Nasal cavity respiratory epithelium epithelial cell of viscerocranial mucosa (primary cell): ENCODE measurements around the gene COX7B. TPM values are rescaled to one million over a fixed set of nuclear protein-coding genes. Genes with fewer than 3 reads are reported as not detected.

Source experiments
- total RNA-seq: library from RNA; depleted of rRNA; stranded (reverse); fragments of >200 nt; gene quantifications from 2 replicates; pipeline ENCODE4 v1.2.3, GENCODE V29; 2014

The COX7B gene, protein sequence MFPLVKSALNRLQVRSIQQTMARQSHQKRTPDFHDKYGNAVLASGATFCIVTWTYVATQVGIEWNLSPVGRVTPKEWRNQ
- total RNA-seq = 176 and 261 TPM in 2 replicates

DNA sequence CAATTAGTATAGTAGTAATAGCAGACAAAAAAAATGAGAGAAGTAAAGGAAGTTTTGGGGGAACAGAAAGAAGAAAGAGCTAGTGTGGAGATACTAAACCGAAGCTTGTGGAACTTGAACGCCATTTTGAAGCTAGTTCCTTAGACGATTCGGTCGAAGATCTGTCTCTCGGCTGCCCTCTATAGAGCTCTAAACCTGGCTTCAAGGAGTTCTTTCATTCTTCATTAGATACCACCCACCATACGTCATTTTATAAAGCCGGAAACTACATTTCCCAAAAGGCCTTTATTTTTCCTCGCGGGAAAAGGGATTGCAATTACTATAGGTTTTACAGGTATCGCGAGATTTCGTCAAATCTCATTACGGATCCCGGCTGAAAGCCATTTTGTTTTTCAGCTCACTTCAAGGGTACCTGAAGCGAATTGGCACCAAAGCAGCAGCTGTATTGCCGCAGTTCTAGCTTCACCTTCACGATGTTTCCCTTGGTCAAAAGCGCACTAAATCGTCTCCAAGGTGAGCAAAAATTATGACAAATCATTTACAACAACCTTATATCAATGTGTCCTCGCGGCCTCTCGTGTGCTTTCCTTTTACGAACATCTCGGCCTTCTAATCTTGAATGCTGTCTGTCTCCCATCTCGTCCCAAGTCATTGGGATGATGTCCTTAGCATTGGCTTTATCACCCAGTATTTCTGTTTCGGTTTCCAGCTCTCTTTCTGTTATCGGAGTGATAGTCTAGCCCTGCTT is at the start of gene COX7B:
COX7B (plus strand) TSS at position 388 of the 748 bp plus-strand sequence; CDS start at position 474, 86 bp downstream.

DNA sequence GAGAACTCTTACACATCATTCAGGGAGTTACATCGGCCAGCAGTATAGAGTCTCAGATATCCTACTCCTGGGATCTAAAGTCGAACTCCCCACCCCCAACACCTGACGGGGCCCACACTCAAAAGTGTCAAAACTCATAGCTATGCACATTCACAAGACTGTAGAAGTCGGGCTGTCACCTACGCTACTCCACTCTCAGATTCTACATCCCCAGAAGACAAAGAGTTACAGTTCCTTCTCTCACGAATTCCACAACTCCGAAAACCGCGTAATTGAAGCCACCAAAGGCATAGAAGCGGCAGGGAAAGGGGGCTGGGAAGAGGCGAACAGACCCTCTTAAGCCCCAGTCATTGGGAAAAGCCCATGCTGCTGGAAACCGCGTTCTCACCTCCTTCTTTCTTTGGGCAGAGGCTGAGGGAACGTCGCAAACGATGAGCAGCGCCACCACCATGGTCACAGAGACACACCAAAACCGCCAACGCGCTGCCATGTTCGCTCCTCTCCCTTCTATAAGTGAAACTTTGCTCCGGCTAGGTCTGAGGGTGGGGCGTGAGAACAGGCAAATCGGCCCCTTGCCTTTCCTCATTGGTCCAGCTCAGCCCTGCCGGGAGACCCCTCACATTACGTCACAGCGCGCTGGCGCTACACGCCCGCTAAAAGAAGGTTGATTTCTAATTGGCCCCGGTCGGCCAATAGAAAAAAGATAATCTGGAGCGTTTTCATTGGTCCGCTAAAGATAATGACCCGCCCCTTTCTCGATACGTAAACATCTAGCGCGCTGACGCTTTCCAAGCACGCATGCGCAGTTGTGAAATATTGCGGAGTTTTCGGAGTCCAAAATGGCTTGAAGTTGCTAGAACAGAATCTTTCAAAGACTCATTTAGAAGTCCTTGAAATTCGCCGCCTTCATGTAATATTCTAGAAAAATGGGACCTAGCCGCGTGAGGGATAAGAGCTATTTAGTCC is 4.1 kb upstream of the COX7B start, which contains the start of gene MAGT1:
MAGT1 (minus strand) TSS at position 515 of the 966 bp plus-strand sequence; CDS start at position 490, 25 bp downstream.

DNA sequence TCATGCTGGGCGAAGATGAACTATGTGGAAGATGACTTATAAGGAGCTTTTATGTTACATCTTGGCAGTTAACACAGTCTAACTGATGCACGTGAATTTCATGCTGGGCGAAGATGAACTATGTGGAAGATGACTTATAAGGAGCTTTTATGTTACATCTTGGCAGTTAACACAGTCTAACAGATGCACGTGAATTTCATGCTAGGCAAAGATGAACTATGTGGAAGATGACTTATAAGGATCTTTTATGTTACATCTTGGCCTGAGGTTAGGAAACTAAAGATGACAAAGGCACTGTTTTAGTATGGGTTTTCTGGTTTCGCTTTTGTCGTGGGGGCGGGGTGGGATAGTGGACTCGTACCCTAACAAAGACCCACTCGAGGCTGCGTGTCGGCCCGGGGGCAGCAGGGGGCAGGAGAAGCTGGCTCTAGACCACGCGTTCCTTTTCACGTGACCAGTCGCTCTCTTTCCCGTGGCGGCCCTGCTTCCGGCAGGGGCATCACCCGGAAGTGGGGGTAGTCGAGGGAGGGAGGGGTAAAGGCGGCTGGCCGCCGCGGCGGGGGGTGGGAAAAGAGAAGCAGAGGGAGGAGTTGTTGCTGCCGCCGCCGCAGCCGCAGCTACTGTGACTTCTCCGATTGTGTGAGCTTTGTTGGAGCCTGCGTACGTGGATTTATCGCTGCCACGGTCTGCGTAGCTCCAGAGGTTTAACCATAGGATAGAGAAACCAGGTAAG is 11.0 kb downstream of the COX7B start, which contains the start of gene ATP7A:
ATP7A (plus strand) TSS at position 586 of the 733 bp plus-strand sequence. CDS start 60,949 bp downstream, outside the sequence.

Other genes starting within 250 kb of the COX7B start
- gene ATRX, start 113.3 kb upstream of the COX7B start, total RNA-seq = 47.8 and 77.1 TPM in 2 replicates
- 102 and 121 TPM in 2 replicates for gene MAGT1, start 4.0 kb upstream of the COX7B start, total RNA-seq
- gene ATP7A, start 11.2 kb downstream of the COX7B start, total RNA-seq = 4.8 and 10.5 TPM in 2 replicates
- not detected in 2 replicates for gene PGAM4, start 70.2 kb downstream of the COX7B start, total RNA-seq
- gene PGK1, start 204.8 kb downstream of the COX7B start, total RNA-seq = 160 and 470 TPM in 2 replicates
- 4.4 and 5.3 TPM in 2 replicates for gene TAF9B, start 240.2 kb downstream of the COX7B start, total RNA-seq